Measurements from ENCODE around the gene HHIPL1.
"Not testable (repeated sequence)": the region's sequence is repeated elsewhere in the genome, so short reads cannot be mapped to it uniquely, and the experiment has no call there.

The HHIPL1 gene

DNA sequence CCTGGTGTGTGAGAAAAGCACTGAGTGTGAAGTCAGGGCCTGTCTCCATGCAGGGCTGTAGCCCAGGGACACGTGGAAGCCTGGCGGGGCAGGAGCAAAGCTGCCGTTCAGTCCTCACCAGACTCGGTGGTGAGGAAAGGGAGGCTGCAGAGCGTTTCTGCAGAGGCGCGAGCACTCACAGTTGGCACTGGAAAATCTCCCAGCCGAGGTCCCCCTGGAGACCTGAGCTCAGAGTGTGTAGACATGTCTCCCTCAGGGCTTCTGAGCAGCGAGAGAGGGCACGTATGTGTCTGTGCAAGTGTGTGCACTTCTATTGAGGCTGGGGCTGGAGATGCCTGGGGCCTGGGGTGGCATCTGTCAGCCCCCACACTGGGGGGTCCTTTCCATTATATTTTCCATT lies 11.0 kb upstream of the HHIPL1 start:
- DNase-seq (ENCODE audit: low read depth) = no peak
- in situ Hi-C loops (cut with HindIII; ENCODE audit: low sequenced_read_pairs) = no loop called here
- no peak overlapping the region for H3K4me3 ChIP-seq (ENCODE audit: low read depth, low read length)
- TF ChIP-seq, protein P1, sequence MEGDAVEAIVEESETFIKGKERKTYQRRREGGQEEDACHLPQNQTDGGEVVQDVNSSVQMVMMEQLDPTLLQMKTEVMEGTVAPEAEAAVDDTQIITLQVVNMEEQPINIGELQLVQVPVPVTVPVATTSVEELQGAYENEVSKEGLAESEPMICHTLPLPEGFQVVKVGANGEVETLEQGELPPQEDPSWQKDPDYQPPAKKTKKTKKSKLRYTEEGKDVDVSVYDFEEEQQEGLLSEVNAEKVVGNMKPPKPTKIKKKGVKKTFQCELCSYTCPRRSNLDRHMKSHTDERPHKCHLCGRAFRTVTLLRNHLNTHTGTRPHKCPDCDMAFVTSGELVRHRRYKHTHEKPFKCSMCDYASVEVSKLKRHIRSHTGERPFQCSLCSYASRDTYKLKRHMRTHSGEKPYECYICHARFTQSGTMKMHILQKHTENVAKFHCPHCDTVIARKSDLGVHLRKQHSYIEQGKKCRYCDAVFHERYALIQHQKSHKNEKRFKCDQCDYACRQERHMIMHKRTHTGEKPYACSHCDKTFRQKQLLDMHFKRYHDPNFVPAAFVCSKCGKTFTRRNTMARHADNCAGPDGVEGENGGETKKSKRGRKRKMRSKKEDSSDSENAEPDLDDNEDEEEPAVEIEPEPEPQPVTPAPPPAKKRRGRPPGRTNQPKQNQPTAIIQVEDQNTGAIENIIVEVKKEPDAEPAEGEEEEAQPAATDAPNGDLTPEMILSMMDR (IDR thresholded peaks at IDR 0.05; ENCODE audit: low read depth, low read length, missing control alignments) = no peak

DNA sequence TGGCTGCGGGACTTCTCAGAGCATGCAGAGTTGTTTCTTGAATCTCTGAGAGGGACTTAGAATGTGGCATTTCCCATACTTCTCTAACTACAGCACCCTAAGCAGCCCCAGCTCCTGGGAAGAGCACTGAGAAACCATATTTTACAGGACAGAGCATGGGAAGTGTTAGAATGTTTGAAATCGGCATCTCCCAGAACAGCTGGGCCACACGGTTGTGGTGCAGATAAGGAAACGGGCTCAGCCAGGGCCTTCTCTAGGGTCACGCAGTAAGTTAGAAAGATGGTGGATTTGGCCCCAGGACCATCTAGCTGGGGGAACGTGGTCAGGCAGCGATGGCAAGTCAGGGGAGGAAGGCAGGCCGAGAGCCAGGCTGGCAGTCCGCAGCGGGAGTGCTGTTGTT lies 10.5 kb upstream of the HHIPL1 start:
- no peak overlapping the region for H3K4me3 ChIP-seq (ENCODE audit: low read depth, low read length)
- no peak for DNase-seq (ENCODE audit: low read depth)
- TF ChIP-seq, protein P1 (IDR thresholded peaks at IDR 0.05; ENCODE audit: low read depth, low read length, missing control alignments) = no peak
- in situ Hi-C loops (cut with HindIII; ENCODE audit: low sequenced_read_pairs) = no loop called here

DNA sequence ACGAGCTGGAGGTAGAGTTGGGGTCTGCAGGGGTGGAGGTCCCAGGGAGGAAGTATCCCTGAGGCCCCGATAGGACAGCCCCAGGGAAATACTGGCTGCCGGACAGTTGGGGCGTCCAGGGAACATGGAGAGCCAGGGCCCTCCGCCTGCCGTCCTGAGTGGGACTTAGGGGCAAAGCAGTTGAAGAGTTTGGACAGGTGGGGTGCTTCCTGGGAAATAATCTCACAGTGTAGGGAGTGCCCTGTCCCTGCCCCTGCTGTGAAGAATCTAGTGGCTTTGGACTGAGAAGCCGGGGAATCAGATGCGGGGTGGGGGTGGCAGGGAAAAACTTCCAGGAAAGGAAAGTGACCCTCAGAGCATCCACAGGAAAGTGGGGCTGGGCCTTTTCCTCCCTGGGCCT lies 9.8 kb upstream of the HHIPL1 start:
- no peak overlapping the region for H3K4me3 ChIP-seq (ENCODE audit: low read depth, low read length)
- DNase-seq (ENCODE audit: low read depth) = no peak
- TF ChIP-seq, protein P1 (IDR thresholded peaks at IDR 0.05; ENCODE audit: low read depth, low read length, missing control alignments) = no peak
- in situ Hi-C loops (cut with HindIII; ENCODE audit: low sequenced_read_pairs) = no loop called here

DNA sequence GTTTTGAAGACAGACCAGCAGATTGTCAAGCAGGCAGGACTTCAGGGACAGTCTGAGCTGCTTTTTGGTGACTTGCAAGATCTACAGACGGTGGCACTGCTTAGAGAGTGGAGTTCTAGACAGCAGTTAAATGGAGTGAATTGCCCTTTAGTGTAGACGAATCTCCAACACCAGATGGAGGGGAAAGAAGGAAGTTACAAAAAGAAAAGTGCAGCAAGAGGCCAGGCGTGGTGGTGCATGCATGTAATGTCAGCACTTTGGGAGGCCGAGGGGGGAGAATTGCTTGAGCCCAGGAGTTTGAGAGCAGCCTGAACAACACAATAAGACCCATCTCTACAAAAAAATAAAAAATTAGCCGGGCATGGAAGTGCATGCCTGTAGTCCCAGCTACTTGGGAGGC lies 8.4 kb upstream of the HHIPL1 start:
- TF ChIP-seq, protein P1 (IDR thresholded peaks at IDR 0.05; ENCODE audit: low read depth, low read length, missing control alignments) = no peak
- in situ Hi-C loops (cut with HindIII; ENCODE audit: low sequenced_read_pairs) = no loop called here
- no peak overlapping the region for H3K4me3 ChIP-seq (ENCODE audit: low read depth, low read length)
- DNase-seq (ENCODE audit: low read depth) = no peak

DNA sequence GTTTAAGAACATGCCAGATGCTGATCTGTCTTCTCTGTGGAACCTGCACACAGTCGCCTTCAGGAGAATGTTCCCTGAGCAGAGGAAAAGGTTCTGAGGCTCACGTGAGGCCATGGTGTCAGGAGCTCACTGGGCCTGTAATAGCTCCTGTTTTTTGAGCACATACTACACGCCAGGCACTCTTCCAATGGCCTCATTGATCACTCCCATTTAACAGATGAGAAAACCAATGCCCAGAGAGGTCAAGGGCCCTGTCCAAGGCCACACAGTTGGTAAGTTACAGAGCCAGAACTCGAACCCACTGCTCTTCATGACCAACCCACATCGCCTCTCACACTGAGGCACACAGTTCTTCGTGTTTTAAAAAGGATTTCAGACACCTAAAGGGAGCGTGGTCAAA lies 7.3 kb upstream of the HHIPL1 start:
- TF ChIP-seq, protein P1 (IDR thresholded peaks at IDR 0.05; ENCODE audit: low read depth, low read length, missing control alignments) = no peak
- in situ Hi-C loops (cut with HindIII; ENCODE audit: low sequenced_read_pairs) = no loop called here
- DNase-seq (ENCODE audit: low read depth) = no peak
- no peak overlapping the region for H3K4me3 ChIP-seq (ENCODE audit: low read depth, low read length)

DNA sequence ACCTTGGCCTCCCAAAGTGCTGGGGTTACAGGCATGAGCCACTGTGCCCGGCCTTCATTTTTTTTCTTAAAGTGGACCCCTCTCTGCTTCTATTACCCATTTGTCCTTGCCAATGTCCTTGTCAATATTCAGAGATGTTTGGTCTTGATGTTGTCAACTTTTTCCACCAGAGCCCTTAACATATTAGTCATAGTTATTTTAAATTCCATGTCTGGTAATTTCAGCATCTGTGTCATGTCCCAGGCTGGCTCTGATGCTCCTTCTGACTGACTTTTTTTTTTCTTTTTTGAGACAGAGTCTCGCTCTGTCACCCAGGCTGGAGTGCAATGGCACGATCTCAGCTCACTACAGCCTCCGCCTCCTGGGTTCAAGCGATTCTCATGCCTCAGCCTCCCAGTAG lies 2.2 kb upstream of the HHIPL1 start:
- H3K4me3 ChIP-seq (ENCODE audit: low read depth, low read length); in situ Hi-C loops (cut with HindIII; ENCODE audit: low sequenced_read_pairs); DNase-seq (ENCODE audit: low read depth): not testable (repeated sequence)

DNA sequence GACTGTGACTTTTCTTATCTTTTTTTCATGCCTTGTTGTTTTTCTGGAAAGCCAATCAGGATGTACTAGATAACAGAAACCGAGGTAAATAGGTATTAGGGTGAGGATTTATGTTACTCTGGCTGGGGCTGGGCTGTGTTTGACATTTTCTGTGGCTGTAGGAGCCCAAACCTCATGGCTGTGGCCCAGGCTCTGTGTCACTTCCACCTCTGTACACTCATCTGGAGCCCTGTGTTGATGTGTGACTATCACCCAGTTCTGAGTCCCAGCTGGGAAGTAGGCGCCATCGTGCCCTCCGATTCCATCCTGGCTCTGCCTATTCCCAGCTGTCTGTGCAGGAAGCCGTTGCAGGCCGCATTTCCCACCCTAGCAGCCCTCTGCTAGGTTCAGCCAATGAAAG lies 1.6 kb upstream of the HHIPL1 start:
- H3K4me3 ChIP-seq (ENCODE audit: low read depth, low read length) = no peak overlapping the region
- TF ChIP-seq, protein P1 (IDR thresholded peaks at IDR 0.05; ENCODE audit: low read depth, low read length, missing control alignments) = no peak
- in situ Hi-C loops (cut with HindIII; ENCODE audit: low sequenced_read_pairs) = no loop called here
- DNase-seq (ENCODE audit: low read depth) = no peak
